GM10248 (cell line): ENCODE results near the gene SLITRK1.

Experiments used
- CTCF ChIA-PET: fragments of 300-600 bp; sonication (Branson Sonifier 250); formaldehyde crosslinking; extraction: SDS; loops from one replicate; lab custom pipeline; 2021; ENCODE audit warnings: antibody characterized with exemption; lab: Yijun Ruan, JAX
- POLR2A ChIA-PET: fragments of 350-650 bp; sonication (Branson Sonifier 250); formaldehyde crosslinking; extraction: SDS; loops from one replicate; lab custom pipeline; 2020; ENCODE audit warnings: antibody characterized with exemption; lab: Yijun Ruan, JAX
- DNase-seq: peaks from one replicate; pipeline ENCODE4 v3.0.0; 2012; ENCODE audit errors: extremely low spot score
- CTCF ChIP-seq: IDR thresholded peaks from 2 replicates; pipeline ENCODE4 v1.5.1; 2012; ENCODE audit warnings: mild to moderate bottlenecking, low read depth; ENCODE audit errors: extremely low read depth, missing control alignments, control extremely low read depth

Gene SLITRK1

GRCh38 chr13:83827338-83827737 lies 54.9 kb downstream of the SLITRK1 start:
- DNase-seq, result no peak
- no peak for TF ChIP-seq CTCF
- POLR2A ChIA-PET, result no interaction called here
- CTCF ChIA-PET, result no interaction called here
